ENCODE measurements around the gene GFRA1.
"Not testable (repeated sequence)": the region's sequence is repeated elsewhere in the genome, so short reads cannot be mapped to it uniquely, and the experiment has no call there.

Gene GFRA1

GRCh38 chr10:116055252-116055916 is 217.6 kb downstream of the GFRA1 start:
- Histone ChIP-seq H3K9ac (ENCODE audit: low read length) (no peak overlapping the region), H3K4me3 (ENCODE audit: insufficient read depth, low read length, poor library complexity, severe bottlenecking) (no peak overlapping the region), H3K27ac (ENCODE audit: low read depth, low read length) (no peak overlapping the region), H3K36me3 (ENCODE audit: low read length) (no peaks in the 10 kb centered on the region), H3F3A (ENCODE audit: insufficient read depth) (no peaks in the 10 kb centered on the region), H3K9me2 (replicated peaks; ENCODE audit: insufficient read depth, low read length) (no peaks in the 10 kb centered on the region), H3K4me2 (ENCODE audit: low read depth, low read length, poor library complexity, severe bottlenecking) (no peak overlapping the region), H2AFZ (ENCODE audit: low read depth, low read length, severe bottlenecking) (no peak overlapping the region), H4K20me1 (ENCODE audit: low read depth, low read length) (no peaks in the 10 kb centered on the region), H3K27me3 (ENCODE audit: low read length) (no peaks in the 10 kb centered on the region), H3K9me3 (ENCODE audit: insufficient read depth, low read length) (no peaks in the 10 kb centered on the region), H3K79me2 (ENCODE audit: insufficient read depth, low read length) (no peaks in the 10 kb centered on the region)
- TF ChIP-seq EZH2phosphoT487 (conservative IDR thresholded peaks at IDR 0.05; ENCODE audit: low read length), result no peak
- TF ChIP-seq CTCF (IDR thresholded peaks at IDR 0.05; ENCODE audit: insufficient read depth, low read length, poor library complexity, severe bottlenecking), result no peak

- no peaks in the 10 kb centered on the region for H3K36me3 ChIP-seq (ENCODE audit: low read length)
- no peaks in the 10 kb centered on the region for H3K9me2 ChIP-seq (replicated peaks; ENCODE audit: insufficient read depth, low read length)
- H3K27me3 ChIP-seq (ENCODE audit: low read length), result no peaks in the 10 kb centered on the region
- H3K27ac ChIP-seq (ENCODE audit: low read depth, low read length), result no peak overlapping the region
- H3K4me2 ChIP-seq (ENCODE audit: low read depth, low read length, poor library complexity, severe bottlenecking), result no peak overlapping the region
- H4K20me1 ChIP-seq (ENCODE audit: low read depth, low read length), result no peaks in the 10 kb centered on the region
- H3K4me3 ChIP-seq (ENCODE audit: insufficient read depth, low read length, poor library complexity, severe bottlenecking), result no peak overlapping the region
- no peaks in the 10 kb centered on the region for H3K79me2 ChIP-seq (ENCODE audit: insufficient read depth, low read length)
- TF ChIP-seq CTCF (IDR thresholded peaks at IDR 0.05; ENCODE audit: insufficient read depth, low read length, poor library complexity, severe bottlenecking) (no peak), EZH2phosphoT487 (conservative IDR thresholded peaks at IDR 0.05; ENCODE audit: low read length) (no peak)
- no peaks in the 10 kb centered on the region for H3K9me3 ChIP-seq (ENCODE audit: insufficient read depth, low read length)
- H3F3A ChIP-seq (ENCODE audit: insufficient read depth), result no peaks in the 10 kb centered on the region
- H3K9ac ChIP-seq (ENCODE audit: low read length), result no peak overlapping the region
- H2AFZ ChIP-seq (ENCODE audit: low read depth, low read length, severe bottlenecking), result no peak overlapping the region
Measured at GRCh38 chr10:116053910-116054309, 219.1 kb downstream of the GFRA1 start.

DNA sequence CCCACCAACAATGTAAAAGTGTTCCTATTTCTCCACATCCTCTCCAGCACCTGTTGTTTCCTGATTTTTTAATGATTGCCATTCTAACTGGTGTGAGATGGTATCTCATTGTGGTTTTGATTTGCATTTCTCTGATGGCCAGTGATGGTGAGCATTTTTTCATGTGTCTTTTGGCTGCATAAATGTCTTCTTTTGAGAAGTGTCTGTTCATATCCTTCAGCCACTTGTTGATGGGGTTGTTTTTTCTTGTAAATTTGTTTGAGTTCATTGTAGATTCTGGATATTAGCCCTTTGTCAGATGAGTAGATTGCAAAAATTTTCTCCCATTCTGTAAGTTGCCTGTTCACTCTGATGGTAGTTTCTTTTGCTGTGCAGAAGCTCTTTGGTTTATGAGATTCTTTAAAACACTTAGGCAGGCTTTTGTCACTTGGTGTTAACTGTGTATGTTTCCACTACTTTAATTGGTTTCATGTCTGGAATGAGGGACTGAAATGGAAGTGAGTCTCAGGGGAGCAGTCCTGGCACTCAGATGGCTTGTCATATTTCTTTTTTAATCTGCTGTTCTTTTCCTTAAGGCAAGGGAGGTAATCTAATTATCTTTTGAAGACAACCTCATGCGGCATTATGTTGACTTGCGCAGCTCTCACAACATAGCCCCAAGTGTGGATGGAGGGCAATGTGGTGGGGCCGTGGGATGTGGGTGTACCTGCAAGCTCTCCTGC is 219.8 kb downstream of the GFRA1 start:
- not testable (repeated sequence) for H3K27ac ChIP-seq (ENCODE audit: low read depth, low read length); H3K27me3 ChIP-seq (ENCODE audit: low read length); H4K20me1 ChIP-seq (ENCODE audit: low read depth, low read length); H3K36me3 ChIP-seq (ENCODE audit: low read length); H3K4me3 ChIP-seq (ENCODE audit: insufficient read depth, low read length, poor library complexity, severe bottlenecking); H3K79me2 ChIP-seq (ENCODE audit: insufficient read depth, low read length); H3K9me2 ChIP-seq (replicated peaks; ENCODE audit: insufficient read depth, low read length); H3K9ac ChIP-seq (ENCODE audit: low read length); H3F3A ChIP-seq (ENCODE audit: insufficient read depth); H2AFZ ChIP-seq (ENCODE audit: low read depth, low read length, severe bottlenecking); H3K4me2 ChIP-seq (ENCODE audit: low read depth, low read length, poor library complexity, severe bottlenecking); H3K9me3 ChIP-seq (ENCODE audit: insufficient read depth, low read length)

GRCh38 chr10:116052522-116052921 is 220.5 kb downstream of the GFRA1 start:
- H3K9ac ChIP-seq (ENCODE audit: low read length); H3K27me3 ChIP-seq (ENCODE audit: low read length); H3K9me2 ChIP-seq (replicated peaks; ENCODE audit: insufficient read depth, low read length); H3K79me2 ChIP-seq (ENCODE audit: insufficient read depth, low read length); H3F3A ChIP-seq (ENCODE audit: insufficient read depth); H2AFZ ChIP-seq (ENCODE audit: low read depth, low read length, severe bottlenecking); H3K4me3 ChIP-seq (ENCODE audit: insufficient read depth, low read length, poor library complexity, severe bottlenecking); H3K36me3 ChIP-seq (ENCODE audit: low read length); H4K20me1 ChIP-seq (ENCODE audit: low read depth, low read length); H3K9me3 ChIP-seq (ENCODE audit: insufficient read depth, low read length); H3K27ac ChIP-seq (ENCODE audit: low read depth, low read length); H3K4me2 ChIP-seq (ENCODE audit: low read depth, low read length, poor library complexity, severe bottlenecking): not testable (repeated sequence)
